A549 (cell line): Measurements from ENCODE around the gene FBXL5. TPM values are rescaled to one million over a fixed set of nuclear protein-coding genes. Genes with fewer than 3 reads are reported as not detected.

ENCODE experiments used
- ATAC-seq, 2 experiments: fragments of 200-7000 bp in 1 of 2; fragments of >200 bp in 1 of 2; cut with Nextera tagmentation in 1 of 2; cut with Tn5 transposase in 1 of 2; 3 replicates each; pipeline versions ENCODE4 v1.8.0 to v1.9.1; 2018 to 2020; ENCODE audit warnings: mild to moderate bottlenecking in 1 of 2, moderate library complexity in 1 of 2
- CTCF ChIA-PET: fragments of 300-600 bp; sonication (Branson Sonifier 250); formaldehyde crosslinking; extraction: SDS; loops from one replicate; lab custom pipeline; 2021; ENCODE audit warnings: antibody characterized with exemption, inconsistent platforms; lab: Yijun Ruan, JAX
- POLR2A ChIA-PET: fragments of 350-600 bp; formaldehyde crosslinking; extraction: SDS; loops from one replicate; lab custom pipeline; 2021; ENCODE audit warnings: antibody characterized with exemption, inconsistent platforms; lab: Yijun Ruan, JAX
- DNase-seq, 2 experiments: peaks; one replicate each; pipeline versions ENCODE4 v3.0.0 to v3.0.0-alpha.2; 2011 to 2016; ENCODE audit warnings: low read depth in 1 of 2, low spot score in 1 of 2
- FAIRE-seq: peaks from 2 replicates; lab custom pipeline; 2011; peaks lifted over from hg19 to GRCh38; lab: Jason Lieb, UNC
- H3K27ac ChIP-seq, 2 experiments: fragments of >200 bp; sonication (Bioruptor Twin); formaldehyde crosslinking; 3 replicates each; pipeline ENCODE4 v1.5.1; 2016 to 2017
- H3K4me1 ChIP-seq: fragments of >200 bp; sonication (Bioruptor Twin); formaldehyde crosslinking; 3 replicates; pipeline ENCODE4 v1.6.1; 2016
- H3K4me2 ChIP-seq: fragments of >200 bp; sonication (Bioruptor Twin); formaldehyde crosslinking; 3 replicates; pipeline ENCODE4 v1.6.1; 2016
- H3K4me3 ChIP-seq: fragments of >200 bp; sonication (Bioruptor Twin); formaldehyde crosslinking; 3 replicates; pipeline ENCODE4 v1.5.1; 2016
- H3K9me3 ChIP-seq: fragments of >200 bp; sonication (Bioruptor Twin); formaldehyde crosslinking; 3 replicates; pipeline ENCODE4 v1.6.1; 2016
- CBX2 ChIP-seq: fragments of 200-600 bp; sonication (generic); IDR thresholded peaks from 2 replicates; pipeline ENCODE4 v1.6.1; 2016; ENCODE audit warnings: low read depth, mild to moderate bottlenecking, borderline replicate concordance
- CBX8 ChIP-seq: fragments of 200-600 bp; sonication (generic); IDR thresholded peaks from 2 replicates; pipeline ENCODE4 v1.6.1; 2016
- CHD2 ChIP-seq: fragments of 150-350 bp; IDR thresholded peaks from 2 replicates; pipeline ENCODE4 v1.6.1; 2014; ENCODE audit warnings: low read length; ENCODE audit not compliant: partially characterized antibody
- CHD4 ChIP-seq: fragments of 200-600 bp; sonication (generic); IDR thresholded peaks from 2 replicates; pipeline ENCODE4 v1.6.1; 2016; ENCODE audit warnings: antibody characterized with exemption, mild to moderate bottlenecking, borderline replicate concordance
- EHF ChIP-seq: fragments of 250-450 bp; sonication (Bioruptor Pico); IDR thresholded peaks from 2 replicates; pipeline ENCODE4 v1.5.0; 2020; ENCODE audit warnings: mild to moderate bottlenecking
- EP300 ChIP-seq, 2 experiments: fragments of >200 bp; sonication (Bioruptor Twin); formaldehyde crosslinking; IDR thresholded peaks; 2 replicates in 1 of 2; 3 replicates in 1 of 2; pipeline ENCODE4 v1.6.1; 2016 to 2017
- ESRRA ChIP-seq: fragments of 150-350 bp; IDR thresholded peaks from 2 replicates; pipeline ENCODE4 v1.6.1; 2014; ENCODE audit warnings: mild to moderate bottlenecking, low read length, borderline replicate concordance
- FOSB ChIP-seq: fragments of 250-450 bp; sonication (Bioruptor Pico); IDR thresholded peaks from 2 replicates; pipeline ENCODE4 v1.5.0; 2020; ENCODE audit warnings: mild to moderate bottlenecking, moderate library complexity
- FOSL2 ChIP-seq, 2 experiments: fragments of 450-650 bp in 1 of 2; fragments of >200 bp in 1 of 2; sonication (Bioruptor Twin) in 1 of 2; formaldehyde crosslinking; IDR thresholded peaks; 2 replicates each; pipeline versions ENCODE4 v1.5.0 to v1.6.1; 2016 to 2020; ENCODE audit warnings: mild to moderate bottlenecking in 1 of 2, moderate library complexity in 1 of 2
- HOXB5 ChIP-seq: fragments of 250-450 bp; sonication (Bioruptor Pico); IDR thresholded peaks from 2 replicates; pipeline ENCODE4 v1.5.0; 2020; ENCODE audit warnings: mild to moderate bottlenecking, moderate library complexity
- JUN ChIP-seq, 2 experiments: fragments of >200 bp; sonication (Bioruptor Twin); formaldehyde crosslinking; IDR thresholded peaks; 2 replicates in 1 of 2; 3 replicates in 1 of 2; pipeline ENCODE4 v1.6.1; 2016 to 2017
- MAFK ChIP-seq: fragments of 450-650 bp; IDR thresholded peaks from 2 replicates; pipeline ENCODE4 v1.6.1; 2014; ENCODE audit not compliant: partially characterized antibody
- MYC ChIP-seq: IDR thresholded peaks from 2 replicates; pipeline ENCODE4 v1.6.1; 2012; ENCODE audit warnings: mild to moderate bottlenecking, inconsistent platforms, low read length, improper control_type of control experiment, borderline replicate concordance
- PHF8 ChIP-seq: fragments of 200-600 bp; sonication (generic); IDR thresholded peaks from 2 replicates; pipeline ENCODE4 v1.6.1; 2016; ENCODE audit warnings: low read depth, mild to moderate bottlenecking, antibody characterized with exemption, moderate library complexity, borderline replicate concordance
- RFX5 ChIP-seq: fragments of 450-650 bp; IDR thresholded peaks from 2 replicates; pipeline ENCODE4 v1.7.1; 2014; ENCODE audit warnings: antibody characterized with exemption, mild to moderate bottlenecking, moderate library complexity
- SMC3 ChIP-seq: fragments of >200 bp; sonication (Bioruptor Twin); formaldehyde crosslinking; IDR thresholded peaks from 3 replicates; pipeline ENCODE4 v1.6.1; 2018; ENCODE audit warnings: inconsistent platforms
- TP53 ChIP-seq: fragments of 250-450 bp; sonication (Bioruptor Pico); IDR thresholded peaks from 2 replicates; pipeline ENCODE4 v1.5.0; 2021; ENCODE audit warnings: mild to moderate bottlenecking, moderate library complexity
- ZFP36 ChIP-seq: fragments of 450-650 bp; IDR thresholded peaks from 2 replicates; pipeline ENCODE4 v1.6.1; 2014; ENCODE audit warnings: borderline replicate concordance; ENCODE audit not compliant: partially characterized antibody
- WGBS: methylation state at CpG from one replicate; pipeline ENCODE4 v1.1.6; 2017; ENCODE audit errors: missing lambda C conversion rate; 5-methylcytosine and 5-hydroxymethylcytosine counted together
- polyA plus RNA-seq, 4 experiments: library from polyadenylated mRNA; depleted of rRNA in 3 of 4; stranded (reverse); fragments of >200 nt; fragmentation: RNase III in 1 of 4; extraction: RNeasy Plus Mini Kit Qiagen cat#74134 plus additional on column Dnase treatment in 1 of 4; gene quantifications; 2 replicates in 3 of 4; 3 replicates in 1 of 4; pipeline ENCODE4 v1.2.3, GENCODE V29; 2011 to 2017
- TF ChIP-seq, protein P1 (sequence below): fragments of 150-350 bp; IDR thresholded peaks from 2 replicates; pipeline ENCODE4 v1.6.1; 2014; ENCODE audit warnings: low read depth, mild to moderate bottlenecking, low read length
- TF ChIP-seq, protein P2 (sequence below): IDR thresholded peaks from 2 replicates; pipeline ENCODE4 v1.6.1; 2012; ENCODE audit warnings: low read depth, borderline replicate concordance
- TF ChIP-seq, protein P3 (sequence below): fragments of 450-650 bp; IDR thresholded peaks from 2 replicates; pipeline ENCODE4 v1.6.1; 2014; ENCODE audit warnings: antibody characterized with exemption

FBXL5 gene
- polyA plus RNA-seq, 2 of the 4 experiments (the other 2 are of a cell fraction) = 44.2 to 45.4 TPM

DNA sequence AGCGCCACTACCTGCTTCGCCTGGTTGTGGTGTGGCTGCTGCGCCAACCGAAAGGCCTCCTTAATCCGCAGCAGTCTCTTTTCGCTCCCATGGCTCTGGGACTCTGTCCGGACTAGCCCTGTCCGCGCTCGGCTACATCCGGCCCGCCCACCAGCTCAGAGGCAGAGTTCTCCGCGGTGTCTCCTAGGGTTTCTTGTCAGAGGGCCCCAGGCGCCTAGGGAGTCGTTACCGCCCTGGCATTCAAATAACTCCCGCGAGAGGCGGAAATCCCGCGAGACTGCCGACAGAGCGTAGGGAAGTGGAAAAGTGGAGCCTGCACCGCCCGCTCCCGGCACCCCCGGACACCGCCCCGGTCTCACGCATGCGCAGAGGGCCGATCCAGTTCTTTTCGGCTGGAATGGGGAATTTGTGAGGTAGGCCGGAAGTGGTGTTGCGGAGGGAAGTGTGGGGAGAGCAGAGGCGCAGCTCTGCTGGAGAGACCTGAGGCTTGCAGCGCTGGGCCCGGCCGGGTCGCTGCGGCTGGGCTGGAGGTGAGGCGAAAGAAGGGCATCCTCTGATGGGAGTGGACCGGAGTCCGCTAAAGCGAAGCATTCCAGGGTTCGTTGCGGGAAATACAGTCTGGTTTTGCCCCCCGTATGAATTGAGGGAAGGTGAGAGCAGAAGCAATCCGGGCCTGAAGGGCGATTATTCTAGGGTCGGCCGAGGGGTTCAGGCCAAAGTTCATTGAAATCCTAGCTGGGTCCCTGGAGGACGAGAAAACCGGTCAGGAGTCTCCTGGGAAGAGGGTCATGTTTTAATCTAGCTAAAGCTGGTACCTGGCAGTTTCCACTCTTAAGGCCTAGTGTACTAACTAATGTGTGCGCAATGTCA is 26.4 kb upstream of the FBXL5 start, which contains the start of gene FAM200B (continued):
- TF ChIP-seq CHD4 (no peak), CBX2 (no peak), PHF8 (peak; percentile 77; the same call in 1 of the 2 replicates), TP53 (CRISPR knock-in tag) (peak; percentile 62; the same call in 1 of the 2 replicates), JUN (IDR thresholded peaks at IDR 0.05) (peak; percentile 41 to 84; a peak in 3 of 5 replicates)
- TF ChIP-seq, all 56 proteins: peak for 9

DNA sequence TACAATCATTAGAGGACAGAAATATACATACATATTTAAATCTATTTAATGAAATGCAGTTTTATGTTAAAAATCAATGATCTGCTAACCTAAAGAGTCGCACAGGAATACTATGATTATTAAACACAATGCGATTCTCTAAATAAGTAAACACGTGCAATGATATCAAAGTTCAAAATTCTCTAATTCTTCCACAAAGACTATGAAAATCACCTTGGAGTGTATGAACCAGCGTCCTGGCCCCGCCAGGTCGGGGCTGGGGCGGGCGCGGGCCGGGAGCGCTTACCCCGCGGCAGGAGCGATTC is 25.9 kb upstream of the FBXL5 start:
- ChIA-PET CTCF (interaction anchor here (0.6 to 1.4 kb wide), 4 partner anchors 15 to 415 kb away, joined by 3 to 4 read pairs (median 3); no protein-coding TSS in a partner anchor), POLR2A (interaction anchor here (1.0 to 1.9 kb wide), 4 partner anchors 10 to 30 kb away, joined by 3 to 15 read pairs (median 4); partner anchors contain the start of gene BST1)
- peaks cover 38% of the 10 kb centered on the region for H3K4me1 ChIP-seq
- WGBS = 0% methylated on average over 7 of the region's 14 CpGs
- FAIRE-seq = no peak
- no peak for DNase-seq
- ATAC-seq = no peak
- H3K27ac ChIP-seq = peak overlapping the region; percentile 83 to 100
- TF ChIP-seq FOSB (CRISPR knock-in tag) = 0 out of 2 replicates have a peak, but pooled peaks have one; percentile 32
- no peak for TF ChIP-seq CBX8
- H3K4me2 ChIP-seq = peak overlapping the region; percentile 82
- H3K9me3 ChIP-seq = no peaks in the 10 kb centered on the region
- H3K4me3 ChIP-seq = peak overlapping the region; percentile 69

DNA sequence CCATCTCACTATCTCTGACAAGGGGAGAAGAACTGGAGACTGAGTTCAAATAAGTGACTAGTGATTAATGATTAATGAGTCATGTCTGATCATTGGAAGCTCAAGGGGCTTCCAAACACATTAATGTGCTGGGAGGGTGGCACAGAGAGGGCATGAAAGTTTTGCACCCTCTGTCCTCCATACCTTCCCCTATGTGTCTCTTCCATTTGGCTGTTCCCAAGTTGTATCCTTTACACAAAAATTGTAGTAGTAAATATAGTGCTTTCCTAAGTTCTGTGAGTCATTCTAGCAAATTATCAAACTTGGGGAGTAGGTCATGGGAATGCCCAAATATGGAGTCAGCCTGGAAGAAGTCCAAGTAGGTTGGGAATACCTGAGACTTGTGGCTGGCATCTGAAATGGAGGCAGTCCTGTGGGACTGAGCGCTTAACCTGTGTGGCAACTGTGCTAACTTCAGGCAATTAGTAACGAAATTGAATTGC is 22.4 kb upstream of the FBXL5 start:
- peak; percentile 6 to 35; a peak in 5 of 6 replicates for ATAC-seq

DNA sequence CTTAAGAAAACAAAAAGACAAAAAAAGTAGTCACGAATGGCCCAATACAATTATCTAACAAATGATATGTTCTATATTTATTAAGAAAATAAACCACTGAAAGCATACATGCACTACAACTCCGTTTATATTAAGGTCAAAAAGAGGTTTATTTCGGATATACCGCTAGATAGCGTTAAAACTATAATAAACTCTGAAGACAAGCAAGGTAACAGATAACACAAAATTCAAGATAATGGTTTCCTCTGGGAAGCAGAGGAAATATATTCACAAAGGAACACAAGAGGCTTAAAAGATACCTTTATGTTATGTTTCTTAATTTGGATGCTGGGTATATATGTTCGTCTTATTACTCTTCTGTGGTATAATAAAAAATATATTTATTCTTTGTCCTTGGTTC is 21.7 kb upstream of the FBXL5 start:
- DNase-seq (no peak), FAIRE-seq (no peak), ATAC-seq (no peak)
- Histone ChIP-seq H3K9me3 (no peaks in the 10 kb centered on the region), H3K4me2 (peak overlapping the region; percentile 82), H3K4me3 (no peak overlapping the region), H3K27ac (peak overlapping the region; percentile 80 to 83), H3K4me1 (peaks cover 41% of the 10 kb centered on the region)
- ChIA-PET CTCF (no interaction called here), POLR2A (no interaction called here)
- 78% methylated on average over 6 of the region's 6 CpGs for WGBS
- no peak for TF ChIP-seq MAFK
- TF ChIP-seq EP300 (IDR thresholded peaks at IDR 0.05) = no peak
- TF ChIP-seq CBX2 = no peak
- TF ChIP-seq CHD4 = no peak
- TF ChIP-seq SMC3 = no peak
- no peak for TF ChIP-seq CHD2
- TF ChIP-seq RFX5 = no peak
- no peak for TF ChIP-seq MYC
- TF ChIP-seq, protein P1, sequence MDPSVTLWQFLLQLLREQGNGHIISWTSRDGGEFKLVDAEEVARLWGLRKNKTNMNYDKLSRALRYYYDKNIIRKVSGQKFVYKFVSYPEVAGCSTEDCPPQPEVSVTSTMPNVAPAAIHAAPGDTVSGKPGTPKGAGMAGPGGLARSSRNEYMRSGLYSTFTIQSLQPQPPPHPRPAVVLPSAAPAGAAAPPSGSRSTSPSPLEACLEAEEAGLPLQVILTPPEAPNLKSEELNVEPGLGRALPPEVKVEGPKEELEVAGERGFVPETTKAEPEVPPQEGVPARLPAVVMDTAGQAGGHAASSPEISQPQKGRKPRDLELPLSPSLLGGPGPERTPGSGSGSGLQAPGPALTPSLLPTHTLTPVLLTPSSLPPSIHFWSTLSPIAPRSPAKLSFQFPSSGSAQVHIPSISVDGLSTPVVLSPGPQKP = no peak
- no peak for TF ChIP-seq ESRRA
- no peak for TF ChIP-seq TP53 (CRISPR knock-in tag)
- TF ChIP-seq, protein P2, sequence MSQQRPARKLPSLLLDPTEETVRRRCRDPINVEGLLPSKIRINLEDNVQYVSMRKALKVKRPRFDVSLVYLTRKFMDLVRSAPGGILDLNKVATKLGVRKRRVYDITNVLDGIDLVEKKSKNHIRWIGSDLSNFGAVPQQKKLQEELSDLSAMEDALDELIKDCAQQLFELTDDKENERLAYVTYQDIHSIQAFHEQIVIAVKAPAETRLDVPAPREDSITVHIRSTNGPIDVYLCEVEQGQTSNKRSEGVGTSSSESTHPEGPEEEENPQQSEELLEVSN = no peak
- TF ChIP-seq, protein P3, sequence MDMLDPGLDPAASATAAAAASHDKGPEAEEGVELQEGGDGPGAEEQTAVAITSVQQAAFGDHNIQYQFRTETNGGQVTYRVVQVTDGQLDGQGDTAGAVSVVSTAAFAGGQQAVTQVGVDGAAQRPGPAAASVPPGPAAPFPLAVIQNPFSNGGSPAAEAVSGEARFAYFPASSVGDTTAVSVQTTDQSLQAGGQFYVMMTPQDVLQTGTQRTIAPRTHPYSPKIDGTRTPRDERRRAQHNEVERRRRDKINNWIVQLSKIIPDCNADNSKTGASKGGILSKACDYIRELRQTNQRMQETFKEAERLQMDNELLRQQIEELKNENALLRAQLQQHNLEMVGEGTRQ = no peak

More for the DNA sequence above, 22.4 kb upstream of the FBXL5 start:
- CTCF ChIA-PET = no interaction called here
- H3K27ac ChIP-seq = peak overlapping the region; percentile 80 to 83
- no peaks in the 10 kb centered on the region for H3K9me3 ChIP-seq
- TF ChIP-seq HOXB5 (CRISPR knock-in tag) (no peak), EHF (CRISPR knock-in tag) (no peak), ZFP36 (peak; percentile 63), FOSL2 (IDR thresholded peaks at IDR 0.05) (0 out of 2 replicates have a peak, but pooled peaks have one; percentile 13), FOSL2 (CRISPR knock-in tag; IDR thresholded peaks at IDR 0.05) (peak; percentile 62), JUN (IDR thresholded peaks at IDR 0.05) (0 out of 5 replicates have a peak, but pooled peaks of 1 of the 2 experiments have one; percentile 21)
- 0 out of 3 replicates have a peak overlapping the region, but pooled peaks have one; percentile 69 for H3K4me3 ChIP-seq
- H3K4me2 ChIP-seq = peak overlapping the region; percentile 82
- peak in 1 of 2 experiments; percentile 89 for DNase-seq
- no peak for FAIRE-seq
- H3K4me1 ChIP-seq = peaks cover 41% of the 10 kb centered on the region
- POLR2A ChIA-PET = no interaction called here
- 6% methylated on average over 2 of the region's 2 CpGs for WGBS
